M059J (cell line): ENCODE measurements around the gene USP47. TPM values are rescaled to one million over a fixed set of nuclear protein-coding genes. Genes with fewer than 3 reads are reported as not detected.
A peak's percentile ranks its signal among the peaks of the same experiment; 100 is the strongest.

Source experiments
- DNase-seq: peaks from one replicate; pipeline ENCODE4 v3.0.0-alpha.2; 2012; ENCODE audit warnings: low read depth
- total RNA-seq: library from RNA; depleted of rRNA; stranded (reverse); fragments of >200 nt; shearing (Covaris generic); gene quantifications from 2 replicates; pipeline ENCODE4 v1.2.3, GENCODE V29; 2014

Gene USP47
- total RNA-seq, 1 experiment from 2014 or later = 39.9 TPM

GRCh38 chr11:11866203-11866602 lies 24.4 kb downstream of the USP47 start:
- peak; percentile 45 for DNase-seq

- DNase-seq = no peak
Measured at GRCh38 chr11:11867720-11868119, 25.9 kb downstream of the USP47 start.

GRCh38 chr11:11871991-11872401 lies 30.2 kb downstream of the USP47 start:
- peak; percentile 19 for DNase-seq

GRCh38 chr11:11876458-11876857 lies 34.7 kb downstream of the USP47 start:
- peak; percentile 52 for DNase-seq

- DNase-seq = no peak
Measured at GRCh38 chr11:11880179-11880578, 38.4 kb downstream of the USP47 start.

- peak; percentile 22 for DNase-seq
Measured at GRCh38 chr11:11882539-11882938, 40.8 kb downstream of the USP47 start.

- no peak for DNase-seq
Measured at GRCh38 chr11:11884351-11884750, 42.6 kb downstream of the USP47 start.

GRCh38 chr11:11884774-11885481 lies 43.2 kb downstream of the USP47 start:
- DNase-seq = no peak

GRCh38 chr11:11894486-11894885 lies 52.7 kb downstream of the USP47 start:
- no peak for DNase-seq

- DNase-seq = peak; percentile 23
Measured at GRCh38 chr11:11895672-11896071, 53.9 kb downstream of the USP47 start.

GRCh38 chr11:11898648-11899047 lies 56.9 kb downstream of the USP47 start:
- DNase-seq = no peak

GRCh38 chr11:11899401-11899800 lies 57.6 kb downstream of the USP47 start:
- DNase-seq = no peak

GRCh38 chr11:11901929-11902328 lies 60.2 kb downstream of the USP47 start:
- no peak for DNase-seq

- DNase-seq = peak; percentile 65
Measured at GRCh38 chr11:11909727-11910126, 68.0 kb downstream of the USP47 start.

- DNase-seq = no peak
Measured at GRCh38 chr11:11910541-11910940, 68.8 kb downstream of the USP47 start.

GRCh38 chr11:11913395-11913794 lies 71.6 kb downstream of the USP47 start:
- no peak for DNase-seq

- no peak for DNase-seq
Measured at GRCh38 chr11:11915625-11916024, 73.9 kb downstream of the USP47 start.

GRCh38 chr11:11916981-11917399 lies 75.2 kb downstream of the USP47 start:
- DNase-seq = peak; percentile 79

GRCh38 chr11:11923828-11924227 lies 82.1 kb downstream of the USP47 start:
- no peak for DNase-seq

GRCh38 chr11:11929920-11930319 lies 88.1 kb downstream of the USP47 start:
- no peak for DNase-seq

- DNase-seq = peak; percentile 73
Measured at GRCh38 chr11:11931461-11932055, 89.8 kb downstream of the USP47 start.

GRCh38 chr11:11935536-11935935 lies 93.8 kb downstream of the USP47 start:
- no peak for DNase-seq

GRCh38 chr11:11937433-11937832 lies 95.7 kb downstream of the USP47 start:
- DNase-seq = no peak

GRCh38 chr11:11937957-11938356 lies 96.2 kb downstream of the USP47 start:
- DNase-seq = peak; percentile 18
